ENCODE results near the gene GP1BB.
A peak's percentile ranks its signal among the peaks of the same experiment; 100 is the strongest.
"Not testable (repeated sequence)": the region's sequence is repeated elsewhere in the genome, so short reads cannot be mapped to it uniquely, and the experiment has no call there.

GP1BB gene

DNA sequence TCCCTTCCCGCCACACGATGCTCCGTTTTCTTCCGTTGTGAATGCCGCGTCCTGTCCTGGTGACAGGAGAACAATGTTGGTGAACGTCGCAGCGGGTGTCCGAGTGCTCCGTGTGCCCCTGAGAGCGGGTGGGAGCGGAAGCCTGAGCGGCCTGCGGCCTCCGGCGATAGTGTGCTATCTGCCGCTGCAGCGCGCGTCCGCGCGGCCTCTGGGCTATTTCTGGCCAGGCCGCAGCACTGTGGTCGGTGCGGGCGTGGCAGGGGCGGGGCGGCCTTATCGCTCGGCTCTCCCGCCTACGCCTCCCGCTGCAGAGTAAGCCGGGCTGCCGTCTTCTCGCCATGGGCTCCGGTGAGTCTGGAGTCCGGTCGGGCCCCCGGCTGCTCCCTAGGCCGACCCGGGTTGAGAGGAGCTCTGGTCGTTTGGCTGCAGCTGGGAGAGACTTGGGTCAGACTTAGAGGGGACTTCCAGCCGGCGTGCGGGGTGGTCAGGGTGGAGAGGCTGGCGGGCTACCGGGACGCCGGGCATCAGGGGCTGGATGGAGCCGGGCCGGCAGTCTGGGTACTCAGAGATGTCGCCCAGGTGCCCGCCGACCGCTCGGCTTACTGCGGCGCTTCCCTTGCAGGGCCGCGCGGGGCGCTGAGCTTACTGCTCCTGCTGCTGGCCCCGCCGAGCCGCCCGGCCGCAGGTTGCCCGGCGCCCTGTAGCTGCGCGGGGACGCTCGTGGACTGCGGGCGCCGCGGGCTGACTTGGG lies at the start of gene GP1BB:
Gene GP1BB (plus strand): TSS at position 308 of the 751 bp plus-strand sequence. CDS start 31 bp downstream, at position 339.
- DNase-seq (ENCODE audit: low spot score): no peak

DNA sequence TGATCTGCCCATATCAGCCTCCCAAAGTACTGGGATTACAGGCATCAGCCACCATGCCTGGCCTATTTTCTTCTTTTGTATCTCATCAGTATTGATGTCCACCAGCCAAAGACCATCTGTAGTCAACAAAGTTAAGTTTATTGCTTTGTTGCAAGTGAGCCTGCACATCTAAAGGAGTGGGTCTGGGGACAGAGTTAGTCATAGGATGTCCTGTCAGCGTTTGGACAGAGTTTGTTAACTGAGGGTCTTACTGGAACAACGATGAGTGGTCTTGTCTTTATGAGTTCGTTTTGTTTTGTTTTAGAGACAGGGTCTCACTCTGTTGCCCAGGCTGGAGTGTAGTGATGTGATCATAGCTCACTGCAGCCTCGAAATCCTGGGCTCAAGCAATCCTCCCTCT lies 49.7 kb upstream of the GP1BB start:
- DNase-seq (ENCODE audit: low spot score): no peak

- no peak for DNase-seq (ENCODE audit: low spot score)
Observed at GRCh38 chr22:19674129-19674928, 49.0 kb upstream of the GP1BB start.

- DNase-seq (ENCODE audit: low spot score): no peak
Observed at GRCh38 chr22:19674929-19675253, 48.4 kb upstream of the GP1BB start.

DNA sequence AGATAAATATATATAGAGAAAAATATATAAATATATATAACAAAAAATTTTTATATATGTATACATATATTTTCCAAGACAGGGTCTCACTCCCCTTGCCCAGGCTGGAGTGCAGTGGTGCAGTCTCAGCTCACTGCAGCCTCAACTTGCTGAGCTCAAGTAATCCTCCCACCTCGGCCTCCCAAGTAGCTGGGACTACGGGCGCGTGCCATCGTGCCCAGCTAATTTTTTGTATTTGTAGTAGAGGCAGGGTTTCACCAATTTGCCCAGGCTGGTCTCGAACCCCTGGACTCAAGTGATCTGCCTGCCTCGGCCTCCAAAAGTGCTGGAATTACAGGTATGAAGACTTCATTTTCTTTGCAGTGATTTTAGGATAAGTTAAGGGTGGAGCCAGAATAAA lies 47.9 kb upstream of the GP1BB start:
- no peak for DNase-seq (ENCODE audit: low spot score)

DNA sequence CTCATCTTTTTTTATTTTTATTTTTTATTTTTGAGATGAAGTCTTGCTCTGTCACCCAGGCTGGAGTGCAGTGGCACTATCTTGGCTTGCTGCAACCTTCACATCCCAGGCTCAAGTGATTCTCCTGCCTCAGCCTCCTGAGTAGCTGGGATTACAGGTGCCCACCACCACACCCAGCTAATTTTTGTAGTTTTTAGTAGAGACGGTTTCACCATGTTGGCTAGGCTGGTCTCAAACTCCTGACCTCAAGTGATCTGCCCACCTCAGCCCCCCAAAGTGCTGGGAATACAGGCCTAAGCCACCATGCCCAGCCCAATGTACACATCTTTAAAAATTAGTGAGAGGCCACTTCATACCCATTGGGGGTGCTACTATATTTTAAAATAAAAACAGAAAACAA lies 46.9 kb upstream of the GP1BB start:
- not testable (repeated sequence) for DNase-seq (ENCODE audit: low spot score)

GRCh38 chr22:19678949-19679521 lies 44.3 kb upstream of the GP1BB start:
- no peak for DNase-seq (ENCODE audit: low spot score)

DNA sequence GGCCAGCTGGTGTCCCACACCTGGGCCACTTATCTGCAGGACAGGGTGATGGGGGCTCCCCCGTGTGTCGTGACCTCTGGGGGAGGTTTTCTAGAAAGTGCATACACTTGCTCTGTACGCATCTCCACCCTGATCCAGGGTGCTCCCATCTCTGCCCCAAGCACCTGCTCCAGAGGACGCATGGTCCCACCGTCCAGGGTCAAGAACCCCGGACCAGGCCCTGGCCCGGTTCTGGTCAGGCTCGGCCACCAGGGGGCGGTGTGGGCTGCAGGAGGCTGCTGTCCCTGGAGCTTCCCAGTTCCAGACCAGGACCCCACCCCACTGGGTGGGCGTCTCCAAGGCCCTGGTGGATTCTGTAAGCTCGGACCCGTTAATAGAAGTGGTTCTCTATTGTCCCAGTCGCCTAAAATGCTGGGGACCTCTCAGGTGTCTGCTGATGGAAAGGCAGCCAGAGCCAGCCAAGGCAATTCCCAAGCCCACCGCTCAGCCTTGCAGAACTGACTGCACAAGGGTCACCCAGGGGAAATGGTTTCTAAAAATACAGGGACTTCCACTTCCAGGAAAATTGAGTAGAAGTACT lies 43.7 kb upstream of the GP1BB start:
- DNase-seq (ENCODE audit: low spot score): peak; percentile 25

GRCh38 chr22:19680287-19680881 lies 43.0 kb upstream of the GP1BB start:
- no peak for DNase-seq (ENCODE audit: low spot score)

- DNase-seq (ENCODE audit: low spot score): no peak
Observed at GRCh38 chr22:19680911-19681862, 42.2 kb upstream of the GP1BB start.

DNA sequence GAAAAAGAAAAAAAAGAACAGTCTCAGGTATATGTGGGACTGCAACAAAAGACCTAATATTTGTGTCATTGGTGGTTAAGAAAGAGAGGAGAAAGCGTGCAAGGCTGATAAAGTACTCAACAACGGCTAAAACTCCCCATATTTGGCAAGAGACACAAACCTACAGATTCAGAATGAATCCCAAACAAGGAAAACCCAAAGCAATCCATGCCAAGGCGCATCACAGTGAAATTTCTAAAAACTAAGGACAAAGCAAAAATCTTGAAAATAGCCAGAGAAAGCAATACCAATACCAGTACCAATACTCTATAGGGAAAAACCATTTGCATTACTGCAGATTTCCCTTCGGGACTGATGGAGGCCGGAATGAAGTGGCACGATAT lies 41.5 kb upstream of the GP1BB start:
- DNase-seq (ENCODE audit: low spot score): no peak

DNA sequence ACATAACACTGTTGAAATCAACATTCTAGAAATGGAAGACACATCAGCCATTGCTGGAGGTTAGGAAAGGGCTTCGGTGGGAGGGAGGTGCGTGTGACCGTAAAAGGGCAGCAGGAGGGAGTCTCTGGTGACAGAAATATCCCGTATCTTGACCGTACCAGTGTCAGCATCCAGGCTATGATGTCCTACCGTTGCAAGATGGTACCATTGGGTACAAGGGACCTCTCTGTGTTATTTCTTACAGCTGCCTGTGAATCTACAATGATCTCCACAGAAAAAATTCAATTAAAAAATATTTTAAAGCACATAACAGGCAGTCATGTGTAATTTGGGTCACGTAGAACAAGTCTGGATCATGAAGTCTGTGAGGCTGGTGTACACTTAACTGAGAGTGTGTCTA lies 36.4 kb upstream of the GP1BB start:
- no peak for DNase-seq (ENCODE audit: low spot score)

DNA sequence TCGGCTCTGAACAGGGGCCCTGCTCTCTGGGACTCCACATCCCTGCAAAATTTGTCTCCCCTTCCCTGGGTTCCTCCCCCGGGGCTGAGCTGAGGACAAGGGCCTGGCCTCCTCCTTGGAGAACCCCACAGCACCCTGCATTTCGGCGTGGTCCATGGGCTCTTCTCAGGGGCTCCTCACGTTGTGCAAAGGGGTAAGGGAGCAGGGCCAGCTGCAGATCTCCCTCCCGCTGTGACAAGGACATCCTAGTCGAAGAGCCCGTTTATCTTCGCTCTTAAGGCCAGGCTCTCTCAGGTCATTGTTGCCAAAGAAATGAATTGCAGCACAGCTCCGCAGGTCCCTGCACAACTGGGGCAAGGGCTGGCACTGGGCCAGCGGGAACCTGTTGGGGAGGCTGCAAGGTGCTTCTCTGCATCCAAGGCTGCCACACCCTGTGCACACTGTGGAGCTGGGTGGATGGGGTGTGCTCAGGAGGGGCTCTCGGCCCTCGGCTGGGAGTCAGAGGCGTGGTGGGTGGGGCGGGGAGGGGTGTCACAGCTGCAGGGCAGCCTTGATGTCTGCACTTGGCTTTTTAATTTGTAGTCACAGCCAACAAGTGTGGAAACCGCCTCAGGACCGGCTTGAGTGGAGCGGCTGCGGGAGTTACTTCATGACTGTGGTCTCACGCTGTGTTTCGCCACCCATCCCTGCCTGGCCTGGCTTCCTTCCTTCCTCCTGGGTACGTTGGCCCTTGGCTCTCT lies 35.6 kb upstream of the GP1BB start:
- DNase-seq (ENCODE audit: low spot score): no peak

GRCh38 chr22:19688301-19689290 lies 34.7 kb upstream of the GP1BB start:
- DNase-seq (ENCODE audit: low spot score): no peak

GRCh38 chr22:19689408-19689807 lies 33.9 kb upstream of the GP1BB start:
- DNase-seq (ENCODE audit: low spot score): no peak

GRCh38 chr22:19691007-19691720 lies 32.2 kb upstream of the GP1BB start:
- no peak for DNase-seq (ENCODE audit: low spot score)

DNA sequence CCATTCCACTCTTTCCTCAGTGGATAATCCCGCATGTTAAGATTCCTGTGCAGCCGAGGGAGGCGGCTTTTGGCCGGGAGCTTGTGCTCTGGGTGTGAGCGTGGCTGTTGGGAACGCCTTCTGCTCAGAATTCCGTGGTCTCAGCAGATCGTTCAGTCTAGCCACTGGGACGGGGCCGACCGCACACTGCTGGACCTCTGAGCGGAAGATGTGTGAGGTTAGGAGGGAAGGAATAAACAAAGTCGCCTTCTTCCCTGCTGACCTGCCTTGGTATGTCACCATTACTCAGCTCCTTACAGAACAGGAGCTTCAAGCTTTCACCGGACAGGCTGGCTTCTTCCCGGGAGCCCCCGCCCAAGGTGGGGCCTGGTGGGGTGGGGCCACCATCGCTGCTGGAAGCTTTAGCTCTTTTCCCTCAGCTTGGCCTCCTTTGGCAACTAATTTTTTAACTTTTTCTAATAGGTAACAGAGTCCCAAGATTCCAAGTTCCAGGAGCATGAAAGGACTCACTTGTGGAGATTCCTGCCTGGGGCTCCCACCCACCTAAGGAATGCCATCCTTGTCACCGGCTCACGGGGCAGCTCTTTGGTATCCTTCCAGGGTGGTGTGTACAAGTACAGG lies 31.5 kb upstream of the GP1BB start:
- no peak for DNase-seq (ENCODE audit: low spot score)

DNA sequence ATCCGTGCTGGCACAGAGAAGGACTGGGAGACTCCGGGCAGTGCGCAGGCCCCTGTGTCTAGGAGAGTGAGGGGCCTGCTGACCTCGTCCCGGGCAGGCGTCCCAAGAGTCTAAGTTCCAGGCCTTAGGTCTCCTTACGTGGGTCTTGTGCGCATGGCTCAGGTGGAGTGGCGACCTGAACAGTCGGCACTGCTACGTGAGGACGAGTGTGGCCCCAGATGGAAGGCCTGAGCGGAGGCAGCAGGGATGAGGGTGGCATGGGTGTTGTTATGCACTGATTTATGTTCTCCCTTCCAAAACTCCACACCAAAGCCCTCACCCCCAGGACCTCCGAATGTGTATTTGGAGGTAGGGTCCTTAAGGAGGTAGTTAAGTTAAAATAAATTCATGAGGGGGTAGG lies 29.8 kb upstream of the GP1BB start:
- no peak for DNase-seq (ENCODE audit: low spot score)

Data from CD4-positive, alpha-beta T cell treated with Interleukin-15 for 4 hours (primary cell).